Esophagus squamous epithelium (tissue), 5 donors: ENCODE measurements around the gene SEC31B. TPM values are rescaled to one million over a fixed set of nuclear protein-coding genes. Genes with fewer than 3 reads are reported as not detected.

ENCODE experiments used
- DNase-seq: peaks from one replicate; lab custom pipeline; 2025; lab: John Stamatoyannopoulos, UW
- H3K27ac ChIP-seq, 4 donors: fragments of 200-600 bp; sonication (generic); one replicate each; pipeline ENCODE4 v1.5.1; 2016 to 2019; ENCODE audit warnings: mild to moderate bottlenecking in 1 of 4
- H3K27me3 ChIP-seq, 4 donors: fragments of 200-600 bp; sonication (generic); 1 replicate in 3 of 4; 2 replicates in 1 of 4; pipeline versions ENCODE4 v1.5.1 to v1.6.0; 2017 to 2021; ENCODE audit warnings: antibody characterized with exemption in 1 of 4
- H3K36me3 ChIP-seq, 3 donors: fragments of 200-600 bp; sonication (generic); one replicate each; pipeline ENCODE4 v1.5.1; 2016 to 2019
- H3K4me1 ChIP-seq, 3 donors: fragments of 200-600 bp; sonication (generic); one replicate each; pipeline ENCODE4 v1.5.1; 2017 to 2019
- H3K4me3 ChIP-seq, 4 donors: fragments of 200-600 bp; sonication (generic); 1 replicate in 3 of 4; 2 replicates in 1 of 4; pipeline ENCODE4 v1.5.1; 2016 to 2019; ENCODE audit warnings: mild to moderate bottlenecking in 2 of 4, moderate library complexity in 1 of 4
- H3K9me3 ChIP-seq, 3 donors: fragments of 200-600 bp; sonication (generic); one replicate each; pipeline ENCODE4 v1.5.1; 2016 to 2019
- CTCF ChIP-seq, 6 experiments: fragments of 450-650 bp in 4 of 6; fragments of 200-600 bp in 2 of 6; sonication (generic) in 2 of 6; IDR thresholded peaks; one replicate each; pipeline ENCODE4 v1.5.1; 2016 to 2019; ENCODE audit warnings: antibody characterized with exemption in 6 of 6, mild to moderate bottlenecking in 4 of 6, moderate library complexity in 4 of 6
- POLR2A ChIP-seq, 4 donors: fragments of 450-650 bp; IDR thresholded peaks; one replicate each; pipeline ENCODE4 v1.6.1; 2017; ENCODE audit warnings: antibody characterized with exemption in 4 of 4, mild to moderate bottlenecking in 4 of 4, moderate library complexity in 3 of 4
- WGBS, 2 donors: methylation state at CpG; one replicate each; pipeline ENCODE4 v1.1.5; 2018; 5-methylcytosine and 5-hydroxymethylcytosine counted together
- intact Hi-C: fragments of 100-400 bp; cut with DNase I; formaldehyde crosslinking; loops from one replicate; pipeline ENCODE4 v1.15.0; 2022
- total RNA-seq, 4 donors: library from RNA; depleted of rRNA; stranded (reverse); fragments of >200 nt; gene quantifications; one replicate each; pipeline ENCODE4 v1.1.0, GENCODE V29; 2016
- donor health status: DM: yes; HTN: yes; CAD: no.

Gene SEC31B
- total RNA-seq, 4 donors from 2014 or later, result 0.85 to 7.1 (median 2.5) TPM

GRCh38 chr10:100483876-100484666 is 35.6 kb downstream of the SEC31B start:
- Histone ChIP-seq H3K27ac (no peak overlapping the region), H3K36me3 (peaks cover 0 to 47% (median 6%) of the 10 kb centered on the region in 3 donors), H3K4me3 (no peak overlapping the region), H3K27me3 (peaks cover 0 to 51% (median 3%) of the 10 kb centered on the region in 4 donors), H3K9me3 (no peaks in the 10 kb centered on the region), H3K4me1 (peaks cover 13 to 20% (median 14%) of the 10 kb centered on the region in 3 donors)
- intact Hi-C loops, result no loop called here
- TF ChIP-seq POLR2A (IDR thresholded peaks at IDR 0.05) (no peak), CTCF (IDR thresholded peaks at IDR 0.05) (no peak)
- 88 to 90% methylated on average over 4 to 5 of the region's 5 CpGs for WGBS, 2 donors
- DNase-seq, result no peak

DNA sequence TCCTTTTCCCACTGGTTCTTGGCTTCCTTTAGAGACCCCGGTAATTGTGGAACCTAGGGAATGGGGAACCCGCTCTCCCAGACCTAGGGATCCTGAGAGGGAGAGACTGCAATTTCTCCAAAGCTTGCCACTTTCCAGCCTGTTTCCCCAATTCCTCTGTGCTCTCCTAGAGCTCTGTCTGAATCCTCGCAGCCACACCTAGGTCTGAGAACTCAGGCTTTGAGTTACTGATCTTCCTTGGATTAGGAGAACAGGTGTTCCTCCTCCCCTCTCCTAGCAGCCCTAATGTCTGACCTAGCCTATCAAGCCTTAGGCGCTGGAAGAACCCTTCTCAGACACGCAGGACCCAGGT is 36.9 kb downstream of the SEC31B start:
- no peak for DNase-seq
- peaks cover 13 to 20% (median 14%) of the 10 kb centered on the region in 3 donors for H3K4me1 ChIP-seq
- H3K27me3 ChIP-seq, result peaks cover 0 to 64% (median 3%) of the 10 kb centered on the region in 4 donors
- H3K27ac ChIP-seq, result no peak overlapping the region
- intact Hi-C loops, result no loop called here
- 25 to 38% methylated on average over 2 to 4 of the region's 5 CpGs for WGBS, 2 donors
- H3K36me3 ChIP-seq, result peaks cover 0 to 34% (median 0%) of the 10 kb centered on the region in 3 donors
- H3K9me3 ChIP-seq, result no peaks in the 10 kb centered on the region
- TF ChIP-seq POLR2A (IDR thresholded peaks at IDR 0.05), result no peak
- TF ChIP-seq CTCF (IDR thresholded peaks at IDR 0.05), result no peak
- peak overlapping the region; percentile 35 to 72 (median 46) for H3K4me3 ChIP-seq

- no peak for DNase-seq
Observed at GRCh38 chr10:100482181-100482833, 37.4 kb downstream of the SEC31B start.

DNA sequence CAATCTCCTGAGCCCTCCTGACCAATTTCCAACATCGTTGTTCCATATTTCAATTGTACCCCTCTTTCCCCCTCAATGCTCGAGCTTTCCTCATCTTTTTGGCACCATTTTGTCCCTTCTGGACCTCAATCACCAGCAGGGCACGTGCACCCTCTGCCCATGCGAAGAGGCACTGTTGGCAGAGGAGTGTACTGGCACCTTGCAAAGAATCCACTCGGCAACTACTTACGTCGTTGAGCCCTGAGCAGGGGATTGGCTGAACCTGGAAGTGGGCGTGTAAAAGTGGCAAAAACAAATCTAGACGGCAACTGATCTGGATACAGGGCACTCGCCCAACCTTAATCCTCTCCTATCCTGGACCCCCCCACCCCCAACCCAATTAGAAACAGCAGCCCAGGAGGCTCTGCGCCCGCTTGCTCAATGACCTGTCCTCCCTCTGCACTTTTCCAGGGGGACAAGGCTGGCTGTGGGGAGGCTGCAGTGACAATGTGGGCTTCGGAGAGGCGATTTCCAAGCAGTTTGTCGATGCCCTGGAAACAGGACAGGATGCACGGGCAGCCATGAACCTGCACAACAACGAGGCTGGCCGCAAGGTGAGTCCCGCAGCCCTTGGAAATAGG is 38.1 kb downstream of the SEC31B start:
- H3K4me3 ChIP-seq, result peak overlapping the region; percentile 35 to 72 (median 46)
- H3K9me3 ChIP-seq, result no peaks in the 10 kb centered on the region
- peaks cover 0 to 22% (median 0%) of the 10 kb centered on the region in 3 donors for H3K36me3 ChIP-seq
- H3K27me3 ChIP-seq, result peaks cover 0 to 65% (median 3%) of the 10 kb centered on the region in 4 donors
- peaks cover 13 to 20% (median 14%) of the 10 kb centered on the region in 3 donors for H3K4me1 ChIP-seq
- DNase-seq, result peak; percentile 12
- no peak overlapping the region for H3K27ac ChIP-seq
- intact Hi-C loops, result no loop called here
- TF ChIP-seq POLR2A (IDR thresholded peaks at IDR 0.05), result no peak
- no peak for TF ChIP-seq CTCF (IDR thresholded peaks at IDR 0.05)
- WGBS, 2 donors, result 4 to 7% methylated on average over 4 to 13 of the region's 19 CpGs

More at GRCh38 chr10:100482181-100482833, 37.4 kb downstream of the SEC31B start:
- peaks cover 0 to 65% (median 3%) of the 10 kb centered on the region in 4 donors for H3K27me3 ChIP-seq
- H3K4me1 ChIP-seq, result peaks cover 13 to 20% (median 14%) of the 10 kb centered on the region in 3 donors
- peak overlapping the region; percentile 35 to 72 (median 46) for H3K4me3 ChIP-seq
- intact Hi-C loops, result no loop called here
- no peak for TF ChIP-seq POLR2A (IDR thresholded peaks at IDR 0.05)
- peak; percentile 32 to 70 (median 64) for TF ChIP-seq CTCF (IDR thresholded peaks at IDR 0.05)
- WGBS, 2 donors, result no CpG with 5 or more reads among the region's 59 CpGs
- no peak overlapping the region for H3K27ac ChIP-seq
- H3K9me3 ChIP-seq, result no peaks in the 10 kb centered on the region
- H3K36me3 ChIP-seq, result peaks cover 0 to 29% (median 0%) of the 10 kb centered on the region in 3 donors
